LHCN-M2 (cell line): ENCODE results near the gene ARFGEF3. TPM values are rescaled to one million over a fixed set of nuclear protein-coding genes. Genes with fewer than 3 reads are reported as not detected.

ENCODE experiments used
- DNase-seq: peaks from one replicate; pipeline ENCODE4 v3.0.0-alpha.2; 2012; ENCODE audit warnings: low read depth
- total RNA-seq: library from RNA; depleted of rRNA; stranded (reverse); fragments of >200 nt; gene quantifications from 2 replicates; pipeline ENCODE4 v1.2.3, GENCODE V29; 2014

The ARFGEF3 gene
- total RNA-seq, 1 experiment from 2014 or later, result under 0.01 TPM

- no peak for DNase-seq
Observed at GRCh38 chr6:138162955-138163575, 1.3 kb downstream of the ARFGEF3 start.

- no peak for DNase-seq
Observed at GRCh38 chr6:138175596-138175995, 13.9 kb downstream of the ARFGEF3 start.

DNA sequence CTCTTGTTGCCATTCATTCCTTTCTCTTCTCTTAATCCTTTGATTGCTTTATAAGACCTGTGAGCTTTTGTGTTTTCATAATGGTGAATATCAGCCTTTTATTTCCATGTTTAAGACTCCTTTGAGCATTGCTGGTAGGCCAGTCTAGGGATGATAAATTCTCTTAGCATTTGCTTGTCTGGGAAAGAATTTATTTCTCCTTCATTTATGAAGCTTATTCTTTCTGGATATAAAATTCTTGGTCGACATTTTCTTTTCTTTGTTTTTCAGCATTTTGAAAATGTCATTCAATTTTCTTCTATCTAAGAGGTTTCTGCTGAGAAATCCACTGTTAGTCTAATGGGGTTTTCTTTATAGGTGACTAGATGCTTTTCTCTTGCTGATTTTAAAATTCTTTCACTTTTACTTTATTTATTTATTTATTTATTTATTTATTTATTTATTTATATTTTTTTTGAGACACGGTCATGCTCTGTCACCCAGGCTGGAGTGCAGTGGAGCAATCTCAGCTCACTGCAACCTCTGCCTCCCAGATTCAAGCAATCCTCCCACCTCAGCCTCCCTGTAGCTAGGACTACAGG is 15.0 kb downstream of the ARFGEF3 start:
- DNase-seq, result no peak

DNA sequence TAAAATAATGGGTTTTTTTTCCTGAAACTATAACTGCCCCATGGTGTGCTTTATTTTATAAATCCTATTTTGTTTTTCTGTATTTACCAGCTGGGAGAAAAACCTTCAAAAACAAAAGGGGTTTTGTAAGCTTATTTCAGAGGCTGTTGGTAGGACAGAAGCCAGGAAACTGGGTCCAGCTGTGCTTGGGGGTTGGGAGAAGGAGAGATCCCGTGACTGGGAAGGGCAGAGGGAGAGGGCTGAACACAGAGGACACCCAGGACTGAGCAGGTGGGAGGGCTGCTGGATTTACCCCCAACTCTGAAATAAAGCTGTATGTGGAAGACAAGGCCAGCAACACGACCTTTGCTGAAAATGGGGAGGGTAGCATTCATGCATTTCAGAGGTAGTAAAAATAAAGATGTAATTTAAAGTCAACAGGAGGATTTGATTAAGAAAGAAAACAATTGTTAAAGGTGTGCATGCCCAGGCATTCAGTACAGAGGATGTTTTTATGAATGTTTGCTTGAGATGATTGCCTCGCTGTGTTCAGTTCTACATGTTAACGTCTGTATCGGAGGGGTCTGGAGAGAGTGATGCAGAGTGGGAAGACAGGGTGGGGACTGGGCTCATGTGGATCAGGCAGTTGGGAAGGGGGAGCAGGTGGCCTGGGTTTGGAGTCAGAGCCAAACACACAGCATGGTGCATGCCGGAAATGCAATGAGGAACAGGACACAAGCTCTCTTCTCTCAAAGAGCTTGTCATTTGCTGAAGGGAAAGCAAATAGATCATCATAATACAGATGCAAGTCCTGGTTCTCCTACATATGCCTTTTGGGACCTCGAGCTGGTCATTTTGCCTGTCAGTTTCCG is 21.4 kb downstream of the ARFGEF3 start:
- no peak for DNase-seq

- DNase-seq, result no peak
Observed at GRCh38 chr6:138183790-138184134, 22.0 kb downstream of the ARFGEF3 start.

DNA sequence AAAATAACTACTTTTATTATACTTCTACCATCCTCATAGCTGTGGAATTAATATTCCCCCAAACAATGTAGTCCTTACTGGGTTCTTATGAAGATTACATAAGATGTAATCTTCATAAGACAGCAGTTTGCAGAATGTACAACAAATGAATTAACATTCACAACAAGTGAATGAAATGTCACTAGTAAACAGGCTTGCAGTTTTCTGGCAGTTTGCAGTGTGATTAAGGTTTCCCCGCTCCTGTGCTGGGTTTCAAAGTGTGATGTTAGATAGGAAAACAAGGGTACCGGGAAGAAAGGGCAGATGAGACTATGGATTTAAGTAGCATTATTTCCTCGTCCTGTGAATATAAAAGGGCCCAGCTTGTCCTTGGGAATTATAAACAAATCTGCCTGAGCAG is 22.5 kb downstream of the ARFGEF3 start:
- no peak for DNase-seq

DNA sequence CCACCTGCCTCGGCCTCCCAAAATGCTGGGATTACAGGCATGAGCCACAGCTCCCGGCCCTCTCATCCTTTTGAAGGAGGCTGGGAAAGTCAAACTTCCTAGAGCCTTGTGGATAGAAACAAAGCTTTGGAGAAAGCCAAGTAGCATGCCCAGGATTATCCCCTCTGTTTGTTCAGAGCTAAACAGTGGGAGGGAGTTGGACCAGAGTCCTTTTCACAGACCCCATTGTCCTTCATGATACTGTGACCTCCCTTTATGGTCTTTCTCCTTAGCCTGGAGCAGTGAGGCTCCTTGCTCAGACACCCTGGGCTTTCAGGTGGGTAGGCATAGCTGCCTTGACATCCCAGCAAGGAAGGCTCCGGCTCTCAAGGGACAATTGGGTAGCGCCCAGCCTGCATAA is 25.4 kb downstream of the ARFGEF3 start:
- no peak for DNase-seq

DNA sequence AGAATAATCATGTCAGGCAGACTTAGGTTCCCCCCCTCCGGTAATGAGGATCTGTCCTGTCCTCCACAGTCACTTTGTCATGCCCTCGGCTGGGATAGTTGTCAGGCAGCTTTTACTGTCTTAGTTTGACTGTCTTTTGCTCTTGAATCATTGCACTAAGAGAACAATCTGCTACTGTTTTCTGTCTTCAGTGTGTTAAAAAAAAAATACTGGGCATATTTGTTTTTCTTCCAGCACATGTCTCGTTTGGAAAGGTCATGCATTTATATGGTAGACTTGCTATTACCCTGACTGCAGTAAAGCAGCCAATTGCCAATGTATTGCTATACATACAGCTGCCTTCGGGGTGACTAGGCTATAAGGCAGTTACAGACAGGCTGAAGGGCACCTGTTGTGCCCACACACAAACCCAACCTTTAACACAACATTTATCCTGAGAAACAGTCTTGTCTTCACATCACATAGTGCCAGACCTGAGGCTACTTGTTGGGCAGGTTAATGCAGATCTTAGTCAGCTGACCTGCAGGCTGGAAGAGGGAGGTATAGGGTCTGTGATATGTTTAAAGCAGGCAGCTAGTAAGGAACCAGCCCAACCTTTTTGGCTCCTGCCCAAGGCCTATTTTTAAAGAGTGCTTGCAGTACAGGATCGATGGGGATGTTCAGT is 26.7 kb downstream of the ARFGEF3 start:
- DNase-seq, result no peak

- DNase-seq, result no peak
Observed at GRCh38 chr6:138194287-138194686, 32.5 kb downstream of the ARFGEF3 start.

DNA sequence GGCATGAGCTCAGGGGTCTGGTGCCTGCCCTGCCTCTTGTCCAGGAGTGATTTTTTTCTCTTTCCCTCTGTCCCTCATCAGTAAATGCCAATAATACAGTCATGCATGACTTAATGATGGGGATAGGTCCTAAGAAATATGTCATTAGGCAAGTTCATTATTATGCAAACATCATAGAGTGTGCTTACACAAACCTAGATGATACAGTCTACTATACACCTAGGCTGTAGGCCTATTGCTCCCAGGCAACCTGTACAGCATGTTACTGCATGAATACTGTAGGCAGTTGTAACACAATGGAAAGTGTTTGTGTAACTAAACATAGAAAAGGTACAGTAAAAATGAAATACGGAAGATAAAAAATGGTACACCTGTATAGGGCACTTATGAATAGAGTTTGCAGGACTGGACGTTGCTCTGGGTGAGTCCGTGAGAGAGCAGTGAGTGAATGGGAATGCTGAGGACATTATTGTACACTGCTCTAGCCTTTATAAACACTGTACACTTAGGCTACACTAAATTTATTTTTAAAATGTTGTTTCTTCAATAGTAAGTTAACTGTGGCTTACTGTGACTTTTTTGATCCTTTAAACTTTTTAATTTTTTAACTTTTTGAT is 34.5 kb downstream of the ARFGEF3 start:
- no peak for DNase-seq

DNA sequence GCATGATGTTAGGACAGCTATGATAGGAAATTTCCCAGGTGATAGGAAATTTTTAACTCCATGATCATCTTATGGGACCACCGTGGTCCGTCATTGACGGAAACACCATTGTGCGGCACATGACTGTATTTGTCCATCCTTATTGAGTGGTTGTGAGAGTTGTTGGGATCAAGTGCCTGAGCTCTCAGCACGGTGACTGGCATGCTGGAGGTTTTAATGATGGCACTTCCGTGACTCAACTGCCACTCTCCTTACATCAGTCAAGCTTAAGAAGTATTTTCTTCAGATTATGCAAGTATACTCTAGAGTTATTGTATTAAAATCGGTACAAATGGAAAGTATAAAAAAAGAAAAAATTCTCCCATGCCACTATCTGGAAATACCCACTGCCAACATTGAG is 35.8 kb downstream of the ARFGEF3 start:
- DNase-seq, result no peak

DNA sequence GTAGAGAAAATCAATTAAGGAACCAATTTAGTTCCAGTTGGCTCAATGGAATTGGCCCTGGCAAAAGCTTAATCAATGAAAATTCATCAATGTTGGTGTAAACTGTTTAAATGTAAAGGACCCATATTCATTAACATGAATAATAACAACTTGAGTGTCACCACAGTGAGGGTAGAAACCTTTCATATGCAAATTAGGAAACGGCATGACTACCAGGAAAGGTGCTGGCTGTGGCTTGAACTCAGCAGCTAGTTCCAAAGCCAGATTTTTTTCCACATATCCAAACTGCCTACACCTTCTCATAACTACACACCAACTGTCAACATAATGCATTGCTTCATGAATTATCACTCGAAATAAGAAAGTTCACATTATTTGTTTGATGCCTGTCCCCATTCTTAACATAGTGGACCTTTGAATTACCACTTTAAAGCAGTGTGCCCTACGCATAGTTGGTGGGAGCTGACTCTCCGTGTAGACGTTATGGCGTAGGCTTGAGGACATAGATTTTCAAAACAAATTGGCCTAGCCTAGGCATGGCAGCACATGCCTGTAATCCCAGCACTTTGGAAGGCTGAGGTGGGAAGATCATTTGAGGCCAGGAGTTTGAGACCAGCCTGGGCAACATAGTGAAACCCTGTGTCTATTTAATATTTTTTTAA is 36.8 kb downstream of the ARFGEF3 start:
- no peak for DNase-seq

- DNase-seq, result no peak
Observed at GRCh38 chr6:138201836-138202235, 40.1 kb downstream of the ARFGEF3 start.

GRCh38 chr6:138203315-138203714 is 41.6 kb downstream of the ARFGEF3 start:
- no peak for DNase-seq

DNA sequence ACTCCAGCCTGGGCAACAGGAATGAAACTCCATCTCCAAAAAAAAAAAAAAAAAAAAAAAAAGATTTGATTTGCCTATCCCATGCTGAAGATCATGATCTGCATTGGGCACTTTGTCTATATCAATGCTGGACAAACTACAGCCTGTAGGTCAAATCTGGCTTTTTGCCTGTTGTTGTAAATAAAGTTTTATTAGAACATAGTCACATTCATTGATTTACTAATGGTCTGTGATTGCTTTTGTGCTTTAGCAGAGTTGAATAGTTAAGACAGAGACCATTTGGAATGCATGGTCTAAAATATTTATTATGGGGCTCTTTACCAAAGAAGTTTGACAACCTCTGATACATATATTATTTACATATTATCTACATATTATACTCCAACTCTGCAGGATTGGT is 42.6 kb downstream of the ARFGEF3 start:
- DNase-seq, result no peak

DNA sequence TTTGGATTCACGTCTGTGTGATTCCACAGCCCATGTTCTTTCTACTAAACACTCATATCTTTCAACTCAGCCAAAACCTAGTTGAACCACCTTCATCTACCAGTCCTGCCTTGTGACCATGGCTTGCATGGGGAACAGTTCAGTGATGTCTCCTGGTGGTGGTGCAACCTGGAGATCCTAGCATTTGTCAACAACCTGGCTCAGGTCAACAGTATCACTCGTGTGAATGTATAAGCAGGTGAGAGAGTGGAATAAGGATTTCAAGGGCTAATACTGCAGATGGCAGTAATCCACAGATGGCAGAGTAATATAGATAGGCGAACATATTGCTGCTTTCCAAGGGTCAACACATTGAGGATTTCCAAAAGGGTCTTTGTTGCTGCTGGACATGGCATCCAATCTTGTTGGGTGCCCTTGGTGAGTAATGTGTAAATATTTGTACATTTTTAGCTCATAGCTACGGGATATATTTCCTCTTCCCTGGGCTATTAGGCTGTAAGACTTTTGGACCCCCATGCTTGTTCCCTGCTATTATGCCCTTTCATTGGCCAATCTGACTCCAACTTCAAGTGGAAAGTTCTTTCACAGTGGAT is 43.1 kb downstream of the ARFGEF3 start:
- DNase-seq, result no peak

GRCh38 chr6:138205437-138206094 is 43.8 kb downstream of the ARFGEF3 start:
- DNase-seq, result no peak

DNA sequence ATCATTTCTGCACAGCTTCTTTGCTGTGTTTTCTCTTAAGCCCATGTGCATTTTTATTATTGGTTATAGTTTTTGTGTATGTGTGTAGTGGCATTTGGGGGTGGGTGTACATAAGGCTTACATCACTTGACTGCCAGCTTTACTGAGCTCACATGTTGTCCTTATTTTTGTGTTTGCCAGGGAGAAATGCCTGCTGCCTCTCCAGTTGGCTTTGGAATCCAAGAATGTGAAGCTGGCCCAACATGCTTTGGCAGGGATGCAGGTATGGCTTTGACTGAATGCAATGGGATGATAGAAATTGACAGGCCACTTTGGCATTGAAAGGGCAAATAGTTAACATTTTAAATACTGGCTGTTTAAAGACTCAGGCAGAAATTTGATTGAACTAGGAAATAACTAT is 45.1 kb downstream of the ARFGEF3 start:
- DNase-seq, result no peak

GRCh38 chr6:138211048-138211581 is 49.4 kb downstream of the ARFGEF3 start:
- DNase-seq, result no peak

- no peak for DNase-seq
Observed at GRCh38 chr6:138211601-138212000, 49.9 kb downstream of the ARFGEF3 start.
